GM20000 (cell line): Measurements from ENCODE around the gene TRIM2.

Experiments used
- DNase-seq: peaks from one replicate; pipeline ENCODE4 v3.0.0; 2012; ENCODE audit warnings: low spot score
- TF ChIP-seq, protein P1 (sequence below): IDR thresholded peaks from 2 replicates; pipeline ENCODE4 v1.5.1; 2012; ENCODE audit warnings: mild to moderate bottlenecking, control low read depth; ENCODE audit errors: extremely low read depth, missing control alignments

Gene TRIM2

DNA sequence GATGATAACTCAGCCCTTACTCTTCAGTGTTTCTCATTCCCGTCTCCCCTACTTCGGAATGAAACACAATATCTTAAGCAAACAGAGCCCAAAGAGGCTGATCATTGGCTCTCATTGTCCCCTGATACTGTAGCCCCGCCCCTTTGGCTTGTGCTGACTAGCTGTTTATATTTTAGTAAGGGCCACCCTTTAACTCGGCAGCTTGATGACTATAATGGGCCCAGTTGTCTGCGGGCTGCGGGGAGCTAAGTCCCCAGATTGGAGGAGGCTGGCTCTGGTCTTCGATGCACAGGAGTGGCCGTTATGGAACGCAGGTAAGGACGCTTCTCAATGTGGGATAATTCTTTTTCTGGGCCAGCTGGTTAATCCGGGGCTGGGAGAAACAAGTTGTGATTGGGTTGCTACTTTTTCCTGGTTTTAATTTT lies at the start of gene TRIM2:
Gene TRIM2 (plus strand): TSS at position 197 of the 425 bp plus-strand sequence. CDS start 88 bp downstream, at position 285.
- TF ChIP-seq, protein P1, sequence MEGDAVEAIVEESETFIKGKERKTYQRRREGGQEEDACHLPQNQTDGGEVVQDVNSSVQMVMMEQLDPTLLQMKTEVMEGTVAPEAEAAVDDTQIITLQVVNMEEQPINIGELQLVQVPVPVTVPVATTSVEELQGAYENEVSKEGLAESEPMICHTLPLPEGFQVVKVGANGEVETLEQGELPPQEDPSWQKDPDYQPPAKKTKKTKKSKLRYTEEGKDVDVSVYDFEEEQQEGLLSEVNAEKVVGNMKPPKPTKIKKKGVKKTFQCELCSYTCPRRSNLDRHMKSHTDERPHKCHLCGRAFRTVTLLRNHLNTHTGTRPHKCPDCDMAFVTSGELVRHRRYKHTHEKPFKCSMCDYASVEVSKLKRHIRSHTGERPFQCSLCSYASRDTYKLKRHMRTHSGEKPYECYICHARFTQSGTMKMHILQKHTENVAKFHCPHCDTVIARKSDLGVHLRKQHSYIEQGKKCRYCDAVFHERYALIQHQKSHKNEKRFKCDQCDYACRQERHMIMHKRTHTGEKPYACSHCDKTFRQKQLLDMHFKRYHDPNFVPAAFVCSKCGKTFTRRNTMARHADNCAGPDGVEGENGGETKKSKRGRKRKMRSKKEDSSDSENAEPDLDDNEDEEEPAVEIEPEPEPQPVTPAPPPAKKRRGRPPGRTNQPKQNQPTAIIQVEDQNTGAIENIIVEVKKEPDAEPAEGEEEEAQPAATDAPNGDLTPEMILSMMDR, result no peak
- no peak for DNase-seq

DNA sequence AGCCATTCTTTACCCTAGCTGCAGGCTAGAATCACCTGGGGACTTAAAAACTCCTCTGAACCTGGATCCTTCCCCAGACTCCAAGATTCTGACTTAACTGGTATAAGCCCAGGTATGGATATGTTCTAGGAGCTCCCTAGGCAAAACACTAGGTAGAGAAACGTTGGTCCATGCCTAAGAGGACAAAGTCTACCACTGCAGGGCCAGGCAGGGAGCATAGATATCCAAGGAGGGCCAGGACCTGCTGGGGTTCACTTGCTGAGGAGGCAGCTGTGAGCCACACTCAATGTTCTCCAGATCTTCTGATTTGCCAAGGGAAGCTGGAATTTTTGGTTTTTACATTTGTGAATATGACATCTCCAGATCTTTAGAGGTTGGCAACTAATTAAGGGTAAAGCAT lies 48.6 kb upstream of the TRIM2 start:
- DNase-seq, result no peak

DNA sequence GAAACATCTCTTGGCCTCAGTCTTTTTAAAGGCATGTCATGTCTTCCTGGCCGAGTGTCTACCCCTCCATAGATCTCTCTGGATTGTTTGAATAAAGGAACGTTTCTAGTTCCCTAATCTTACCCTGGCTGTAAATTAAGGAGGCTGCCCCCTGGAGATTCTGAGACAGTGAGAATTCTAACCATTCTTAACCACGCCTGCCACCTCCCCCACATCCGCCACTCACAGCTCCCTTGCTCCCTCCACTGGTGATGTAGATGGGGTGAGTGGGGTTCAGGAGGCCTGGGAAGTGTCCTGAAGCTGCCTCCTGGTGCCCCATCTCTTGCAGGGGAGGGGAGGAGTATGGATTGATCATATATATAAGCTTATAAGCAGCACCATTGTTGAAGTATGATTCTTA lies 48.0 kb upstream of the TRIM2 start:
- DNase-seq, result no peak

More for the DNA sequence above, 48.6 kb upstream of the TRIM2 start:
- TF ChIP-seq, protein P1, result no peak

DNA sequence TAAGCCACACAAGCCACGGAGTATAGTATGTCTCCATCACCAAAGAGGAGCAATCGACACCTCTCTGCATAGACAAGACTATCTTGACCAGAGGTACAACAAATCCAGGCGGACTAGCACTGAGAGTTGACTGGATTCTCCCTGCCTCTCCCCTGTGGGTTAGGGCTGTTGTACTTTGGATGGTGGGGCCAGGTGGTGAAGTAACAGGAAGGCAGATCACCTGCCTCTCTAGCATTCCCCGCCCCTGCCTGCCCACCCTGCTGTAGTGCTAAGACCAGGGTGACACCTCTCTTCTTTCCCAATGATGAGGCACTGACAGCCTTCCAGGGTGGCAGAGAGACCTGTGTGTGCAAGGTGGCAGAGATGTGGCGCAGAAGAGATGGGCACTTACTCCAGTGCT lies 47.5 kb upstream of the TRIM2 start:
- no peak for DNase-seq
- TF ChIP-seq, protein P1, result no peak

More for the DNA sequence above, 48.0 kb upstream of the TRIM2 start:
- TF ChIP-seq, protein P1, result no peak

DNA sequence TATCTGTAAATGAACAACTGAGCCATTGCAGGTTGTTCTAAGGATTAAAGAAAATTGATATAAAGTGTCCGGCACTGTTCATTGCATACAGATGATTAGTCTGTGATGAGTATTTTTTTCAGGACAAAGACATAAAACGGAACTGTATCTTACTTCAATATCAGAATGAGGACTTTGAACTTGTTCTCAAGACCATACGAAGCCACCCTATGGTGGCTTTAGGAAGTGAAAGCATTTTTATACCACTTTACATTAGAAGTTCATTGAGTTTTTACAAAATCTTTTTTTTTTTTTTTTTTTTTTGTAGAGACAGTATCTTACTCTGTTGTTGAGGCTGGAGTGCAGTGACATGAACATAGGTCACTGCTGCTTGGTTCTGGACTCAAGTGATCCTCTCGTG lies 45.2 kb upstream of the TRIM2 start:
- TF ChIP-seq, protein P1, result no peak
- no peak for DNase-seq

DNA sequence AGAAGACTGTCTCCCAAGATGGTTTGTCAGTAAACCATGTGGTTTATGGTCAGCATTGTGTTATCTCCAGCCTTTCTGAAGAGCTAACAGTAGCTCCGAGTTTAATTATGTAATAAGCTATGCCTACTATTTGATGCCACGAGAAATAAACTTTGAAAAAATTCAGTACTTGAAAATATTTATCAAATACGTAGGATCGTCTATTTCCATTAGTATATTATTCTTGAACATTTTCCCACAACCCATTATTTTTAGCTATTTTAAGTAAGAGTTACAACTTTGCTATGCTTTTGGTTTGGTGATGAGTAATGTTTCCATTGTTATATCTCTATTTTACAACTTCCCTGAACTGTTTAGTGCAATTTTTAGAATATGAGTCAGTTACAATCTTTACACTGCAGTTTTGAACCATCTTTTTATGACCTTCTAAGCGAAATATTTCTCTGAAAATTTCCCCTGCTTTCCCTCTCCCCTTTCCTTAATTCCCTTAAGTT lies 44.5 kb upstream of the TRIM2 start:
- TF ChIP-seq, protein P1, result no peak
- no peak for DNase-seq

DNA sequence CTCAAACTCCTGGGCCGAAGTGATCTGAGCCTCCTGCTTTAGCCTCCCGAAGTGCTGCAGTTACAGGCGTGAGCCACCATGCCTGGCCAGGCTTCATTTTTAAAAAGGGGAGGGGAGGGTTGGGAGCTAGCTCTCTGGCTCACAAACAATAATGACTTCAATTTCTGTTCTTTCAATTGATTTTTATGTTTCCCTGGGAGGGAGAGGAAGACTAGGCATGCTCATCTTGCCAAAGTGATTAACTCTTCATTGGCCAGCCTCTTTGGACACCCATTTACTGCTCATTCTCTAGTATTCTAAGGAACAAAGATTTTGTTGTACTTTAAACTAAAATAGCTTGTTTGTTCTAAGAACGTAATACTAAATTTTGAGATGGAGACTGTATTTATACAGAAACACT lies 43.4 kb upstream of the TRIM2 start:
- TF ChIP-seq, protein P1, result no peak
- DNase-seq, result no peak
